ENCODE measurements around the gene ANKK1. TPM values are rescaled to one million over a fixed set of nuclear protein-coding genes. Genes with fewer than 3 reads are reported as not detected.

Gene ANKK1
- total RNA-seq, 1 experiment from 2014 or later, result not detected

DNA sequence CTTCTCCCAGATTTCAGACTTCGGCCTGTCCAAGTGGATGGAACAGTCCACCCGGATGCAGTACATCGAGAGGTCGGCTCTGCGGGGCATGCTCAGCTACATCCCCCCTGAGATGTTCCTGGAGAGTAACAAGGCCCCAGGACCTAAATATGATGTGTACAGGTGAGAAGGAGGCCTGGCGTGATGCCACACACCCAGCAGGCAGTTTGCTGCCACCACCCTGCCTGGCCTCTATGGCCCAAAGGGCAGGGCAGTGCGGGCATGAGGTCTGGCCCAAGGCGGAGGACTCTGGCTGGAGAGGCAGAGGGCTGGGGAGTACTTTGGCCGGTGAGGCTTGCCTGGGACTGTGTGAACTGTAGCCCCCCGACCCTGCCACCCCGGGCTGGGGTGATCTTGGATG is 7.3 kb downstream of the ANKK1 start:
- DNase-seq, result no peak
- H3K27me3 ChIP-seq (ENCODE audit: control insufficient read depth, insufficient read depth, low read length), result no peaks in the 10 kb centered on the region

GRCh38 chr11:113395782-113396336 is 8.3 kb downstream of the ANKK1 start:
- no peak overlapping the region for H3K4me3 ChIP-seq (ENCODE audit: insufficient read depth, low read depth, low read length)
- no peaks in the 10 kb centered on the region for H3K36me3 ChIP-seq (replicated peaks; ENCODE audit: control insufficient read depth, insufficient read depth, low read length)
- DNase-seq, result no peak
- H3K27me3 ChIP-seq (ENCODE audit: control insufficient read depth, insufficient read depth, low read length), result no peaks in the 10 kb centered on the region

More for the DNA sequence above, 7.3 kb downstream of the ANKK1 start:
- Histone ChIP-seq H3K36me3 (replicated peaks; ENCODE audit: control insufficient read depth, insufficient read depth, low read length) (no peaks in the 10 kb centered on the region), H3K4me3 (ENCODE audit: insufficient read depth, low read depth, low read length) (no peak overlapping the region)

DNA sequence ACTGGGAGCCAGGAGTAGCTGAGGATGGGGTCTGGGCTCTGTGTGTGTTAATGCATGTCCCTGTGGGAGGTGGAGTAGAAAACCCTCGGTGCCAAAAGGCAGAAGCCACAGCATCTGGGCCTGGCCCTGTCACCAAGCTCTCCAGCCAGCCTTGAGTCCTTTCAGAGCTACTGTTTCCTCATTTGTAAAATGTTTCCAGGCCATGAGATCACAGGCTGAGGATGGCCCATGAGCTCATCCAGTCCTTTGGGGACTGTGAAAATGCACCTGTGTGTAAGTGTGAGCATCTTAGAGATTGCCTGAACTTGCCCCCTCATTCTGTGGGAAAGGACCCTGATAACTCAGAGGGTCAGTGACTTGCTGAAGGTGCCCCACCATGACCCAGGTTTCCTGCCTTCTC is 9.1 kb downstream of the ANKK1 start:
- no peak for DNase-seq
- no peaks in the 10 kb centered on the region for H3K36me3 ChIP-seq (replicated peaks; ENCODE audit: control insufficient read depth, insufficient read depth, low read length)
- H3K27me3 ChIP-seq (ENCODE audit: control insufficient read depth, insufficient read depth, low read length), result no peaks in the 10 kb centered on the region
- no peak overlapping the region for H3K4me3 ChIP-seq (ENCODE audit: insufficient read depth, low read depth, low read length)

GRCh38 chr11:113397212-113397611 is 9.6 kb downstream of the ANKK1 start:
- no peak for DNase-seq
- H3K4me3 ChIP-seq (ENCODE audit: insufficient read depth, low read depth, low read length), result no peak overlapping the region
- no peaks in the 10 kb centered on the region for H3K27me3 ChIP-seq (ENCODE audit: control insufficient read depth, insufficient read depth, low read length)
- no peaks in the 10 kb centered on the region for H3K36me3 ChIP-seq (replicated peaks; ENCODE audit: control insufficient read depth, insufficient read depth, low read length)

- no peak for DNase-seq
- Histone ChIP-seq H3K36me3 (replicated peaks; ENCODE audit: control insufficient read depth, insufficient read depth, low read length) (no peaks in the 10 kb centered on the region), H3K27me3 (ENCODE audit: control insufficient read depth, insufficient read depth, low read length) (no peaks in the 10 kb centered on the region)
These were observed 10.2 kb downstream of the ANKK1 start for GRCh38 chr11:113397821-113398220.

GRCh38 chr11:113398669-113399430 is 11.3 kb downstream of the ANKK1 start:
- no peaks in the 10 kb centered on the region for H3K27me3 ChIP-seq (ENCODE audit: control insufficient read depth, insufficient read depth, low read length)
- no peak overlapping the region for H3K4me3 ChIP-seq (ENCODE audit: insufficient read depth, low read depth, low read length)
- DNase-seq, result no peak
- no peaks in the 10 kb centered on the region for H3K36me3 ChIP-seq (replicated peaks; ENCODE audit: control insufficient read depth, insufficient read depth, low read length)

More at GRCh38 chr11:113397821-113398220, 10.2 kb downstream of the ANKK1 start:
- H3K4me3 ChIP-seq (ENCODE audit: insufficient read depth, low read depth, low read length), result no peak overlapping the region

DNA sequence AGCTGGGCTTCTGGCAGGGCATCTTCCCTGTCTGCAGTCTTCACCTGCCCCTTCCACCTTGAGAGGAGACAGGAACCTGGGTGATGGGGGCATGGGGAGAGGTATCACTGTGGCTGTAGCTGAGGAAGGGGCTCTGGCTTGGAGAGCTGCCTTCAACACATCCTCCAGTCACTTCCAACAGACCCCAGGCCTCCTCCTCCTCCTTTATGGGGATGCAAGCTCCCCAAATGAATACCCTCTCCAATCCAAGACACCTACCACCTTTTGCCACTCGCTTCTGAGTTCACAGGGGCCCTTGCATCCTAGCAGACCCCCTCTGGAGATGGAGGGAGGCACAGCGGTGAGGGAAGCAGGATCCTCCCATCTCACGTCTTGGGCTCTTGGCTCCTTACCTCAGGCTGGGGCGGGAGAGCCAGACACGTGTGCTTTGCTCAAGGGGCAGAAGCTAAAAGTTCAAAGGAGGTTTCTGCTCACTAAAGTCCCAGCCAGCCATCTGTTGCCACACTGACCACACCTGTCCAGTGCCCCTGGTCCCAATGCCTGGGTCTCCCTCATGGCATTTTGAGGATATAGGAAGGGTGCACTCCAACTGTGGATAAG is 13.2 kb downstream of the ANKK1 start:
- Histone ChIP-seq H3K27me3 (ENCODE audit: control insufficient read depth, insufficient read depth, low read length) (no peaks in the 10 kb centered on the region; the same call in 1 of the 2 replicates), H3K4me3 (ENCODE audit: insufficient read depth, low read depth, low read length) (no peak overlapping the region), H3K36me3 (replicated peaks; ENCODE audit: control insufficient read depth, insufficient read depth, low read length) (no peaks in the 10 kb centered on the region)
- no peak for DNase-seq

- Histone ChIP-seq H3K27me3 (ENCODE audit: control insufficient read depth, insufficient read depth, low read length) (no peaks in the 10 kb centered on the region; the same call in 1 of the 2 replicates), H3K36me3 (replicated peaks; ENCODE audit: control insufficient read depth, insufficient read depth, low read length) (no peaks in the 10 kb centered on the region), H3K4me3 (ENCODE audit: insufficient read depth, low read depth, low read length) (no peak overlapping the region)
- DNase-seq, result no peak
These were observed 14.1 kb downstream of the ANKK1 start for GRCh38 chr11:113401718-113402117.

DNA sequence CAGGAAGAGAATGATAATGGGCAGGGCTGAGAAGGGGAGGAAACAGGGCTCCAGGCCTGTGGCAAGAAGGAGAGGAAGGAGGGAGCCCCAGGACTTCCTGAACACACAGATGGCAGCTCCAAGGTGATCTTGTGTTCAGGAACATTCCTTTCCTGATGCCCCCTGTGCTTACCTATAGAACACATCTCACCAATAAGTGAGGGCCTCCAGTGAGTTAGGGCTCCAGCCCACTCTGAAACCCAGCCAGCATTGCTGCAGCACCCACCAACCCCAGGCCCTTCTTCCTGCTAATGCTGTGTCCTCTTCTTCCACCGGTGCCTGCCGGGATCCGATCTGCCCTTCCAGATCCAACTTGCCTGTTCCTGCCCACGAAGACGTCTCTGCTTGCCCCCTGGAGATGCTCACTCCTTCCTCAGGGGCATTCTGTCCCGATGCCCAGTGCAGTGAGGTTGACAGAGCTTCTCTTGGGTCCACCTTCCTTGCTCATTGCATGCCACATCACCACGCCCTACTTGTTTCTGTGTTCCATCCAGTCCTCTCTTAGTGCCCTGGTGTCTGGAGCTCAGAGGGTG is 17.4 kb downstream of the ANKK1 start:
- DNase-seq, result no peak
- H3K36me3 ChIP-seq (replicated peaks; ENCODE audit: control insufficient read depth, insufficient read depth, low read length), result no peaks in the 10 kb centered on the region
- H3K4me3 ChIP-seq (ENCODE audit: insufficient read depth, low read depth, low read length), result no peak overlapping the region
- no peaks in the 10 kb centered on the region; the same call in 1 of the 2 replicates for H3K27me3 ChIP-seq (ENCODE audit: control insufficient read depth, insufficient read depth, low read length)

DNA sequence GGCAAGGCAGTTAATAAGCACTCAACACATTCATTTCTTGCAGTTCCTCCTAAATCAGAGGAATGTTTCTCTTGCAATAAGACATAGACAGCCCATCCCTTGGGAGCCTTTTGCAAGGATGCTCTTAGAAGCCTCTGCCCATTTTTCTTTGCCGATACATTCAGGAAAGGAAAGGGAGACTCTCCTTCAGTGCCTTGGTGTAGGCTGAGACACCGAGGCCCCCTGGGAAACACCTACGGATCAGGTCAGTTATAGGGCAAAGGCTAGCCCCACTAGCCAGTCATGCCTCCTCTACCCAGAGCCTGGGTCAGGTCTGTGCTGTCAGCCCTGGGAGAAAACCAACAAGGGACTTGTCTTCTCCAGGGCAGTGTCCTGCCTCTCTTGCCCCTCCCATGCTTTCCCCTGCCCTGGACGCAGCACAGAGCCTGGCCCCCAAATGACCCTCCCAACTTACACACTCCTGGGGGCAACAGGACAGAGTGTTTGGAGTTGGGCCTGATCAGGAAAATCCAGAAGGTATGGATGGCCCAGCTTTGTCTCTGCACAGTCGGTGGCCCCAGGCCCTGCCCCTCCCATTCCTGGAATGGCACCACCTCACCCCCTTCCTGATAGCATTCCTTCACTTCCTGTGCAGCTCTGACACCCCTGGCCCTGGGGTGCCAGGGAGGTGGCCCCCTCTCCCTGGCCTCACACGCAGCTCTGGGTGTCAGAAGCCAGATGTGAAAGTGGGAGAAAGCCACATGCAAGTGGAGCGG is 18.3 kb downstream of the ANKK1 start:
- Histone ChIP-seq H3K4me3 (ENCODE audit: insufficient read depth, low read depth, low read length) (no peak overlapping the region), H3K27me3 (ENCODE audit: control insufficient read depth, insufficient read depth, low read length) (no peaks in the 10 kb centered on the region; the same call in 1 of the 2 replicates), H3K36me3 (replicated peaks; ENCODE audit: control insufficient read depth, insufficient read depth, low read length) (no peaks in the 10 kb centered on the region)
- DNase-seq, result no peak

DNA sequence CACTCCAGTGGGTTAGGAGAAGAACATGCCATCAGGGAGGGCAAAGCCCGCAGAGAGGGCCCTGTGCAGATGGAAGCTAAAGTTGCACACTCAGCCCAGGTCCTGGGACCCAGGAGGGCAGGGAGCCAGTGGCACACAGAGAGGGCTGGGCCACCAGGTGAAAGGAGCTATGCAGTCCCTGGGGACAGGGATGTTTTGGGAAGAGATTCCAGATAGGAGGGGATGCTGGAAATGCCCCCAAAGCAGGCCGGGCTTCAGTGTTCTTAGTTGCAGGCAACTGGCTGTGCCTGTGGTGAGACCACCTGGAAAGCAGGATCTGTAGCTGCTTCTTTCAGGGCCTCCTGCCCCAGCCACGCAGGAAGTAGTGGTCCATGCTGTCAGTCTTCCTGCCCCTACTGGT is 19.6 kb downstream of the ANKK1 start:
- no peak for DNase-seq
- no peaks in the 10 kb centered on the region for H3K36me3 ChIP-seq (replicated peaks; ENCODE audit: control insufficient read depth, insufficient read depth, low read length)
- no peaks in the 10 kb centered on the region; the same call in 1 of the 2 replicates for H3K27me3 ChIP-seq (ENCODE audit: control insufficient read depth, insufficient read depth, low read length)
- no peak overlapping the region for H3K4me3 ChIP-seq (ENCODE audit: insufficient read depth, low read depth, low read length)

DNA sequence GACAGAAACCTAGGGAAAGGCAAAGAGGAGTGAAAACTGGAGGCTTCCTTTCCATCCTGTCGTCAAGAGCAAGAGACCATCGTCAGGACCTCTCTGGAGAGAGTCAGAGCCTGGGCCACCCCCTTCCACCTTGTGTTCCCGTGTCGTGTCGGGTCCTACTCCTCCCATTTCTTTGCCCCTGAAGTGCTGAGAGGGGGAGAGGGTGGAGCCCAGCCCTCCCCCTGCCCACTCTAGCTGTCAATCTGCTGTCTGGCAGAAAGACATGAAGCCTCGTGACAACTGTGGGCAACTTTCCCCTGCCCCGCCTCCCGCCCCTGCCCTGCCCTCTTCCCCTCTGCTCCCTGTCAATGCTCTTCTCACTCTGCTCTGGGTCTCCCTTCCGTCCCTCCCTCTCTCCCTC is 20.6 kb downstream of the ANKK1 start:
- H3K4me3 ChIP-seq (ENCODE audit: insufficient read depth, low read depth, low read length), result no peak overlapping the region
- no peaks in the 10 kb centered on the region; the same call in 1 of the 2 replicates for H3K27me3 ChIP-seq (ENCODE audit: control insufficient read depth, insufficient read depth, low read length)
- H3K36me3 ChIP-seq (replicated peaks; ENCODE audit: control insufficient read depth, insufficient read depth, low read length), result no peaks in the 10 kb centered on the region
- DNase-seq, result no peak

- Histone ChIP-seq H3K36me3 (replicated peaks; ENCODE audit: control insufficient read depth, insufficient read depth, low read length) (no peaks in the 10 kb centered on the region), H3K4me3 (ENCODE audit: insufficient read depth, low read depth, low read length) (no peak overlapping the region), H3K27me3 (ENCODE audit: control insufficient read depth, insufficient read depth, low read length) (no peaks in the 10 kb centered on the region; the same call in 1 of the 2 replicates)
- no peak for DNase-seq
These were observed 21.3 kb downstream of the ANKK1 start for GRCh38 chr11:113408887-113409286.

DNA sequence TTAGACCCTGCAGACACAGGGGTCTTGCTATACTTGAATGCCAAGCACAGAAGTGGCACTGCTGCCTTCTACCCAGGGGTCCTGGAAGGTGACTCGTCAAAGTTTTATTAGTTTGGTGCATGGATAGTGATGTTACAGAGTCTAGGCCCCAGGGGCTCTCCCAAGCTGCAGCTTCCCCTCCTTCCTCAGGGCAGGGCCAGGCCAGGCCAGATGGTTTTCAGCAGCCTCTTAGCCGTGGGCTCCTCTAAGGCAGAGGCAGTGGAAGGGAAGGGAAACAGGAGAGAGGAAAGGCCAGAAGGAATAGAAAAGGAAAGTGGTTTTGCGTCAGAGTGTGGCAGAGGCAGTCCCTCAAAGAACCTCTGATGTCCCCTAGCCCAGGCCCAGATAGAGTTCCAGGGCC is 21.9 kb downstream of the ANKK1 start:
- H3K27me3 ChIP-seq (ENCODE audit: control insufficient read depth, insufficient read depth, low read length), result no peaks in the 10 kb centered on the region; the same call in 1 of the 2 replicates
- H3K4me3 ChIP-seq (ENCODE audit: insufficient read depth, low read depth, low read length), result no peak overlapping the region
- DNase-seq, result no peak
- H3K36me3 ChIP-seq (replicated peaks; ENCODE audit: control insufficient read depth, insufficient read depth, low read length), result no peaks in the 10 kb centered on the region
